GM10266 (cell line): ENCODE results near the gene ABCC8.

Experiments used
- DNase-seq: peaks from one replicate; pipeline ENCODE4 v3.0.0; 2012; ENCODE audit errors: extremely low spot score
- CTCF ChIP-seq: IDR thresholded peaks from 2 replicates; pipeline ENCODE4 v1.5.1; 2012; ENCODE audit warnings: mild to moderate bottlenecking, low read depth; ENCODE audit not compliant: control insufficient read depth, insufficient read depth; ENCODE audit errors: missing control alignments

Gene ABCC8

GRCh38 chr11:17518366-17518765, 41.7 kb upstream of the ABCC8 start:
- DNase-seq, result no peak
- no peak for TF ChIP-seq CTCF

GRCh38 chr11:17517186-17517585, 40.5 kb upstream of the ABCC8 start:
- TF ChIP-seq CTCF, result no peak
- no peak for DNase-seq

- DNase-seq, result no peak
- TF ChIP-seq CTCF, result no peak
Measured at GRCh38 chr11:17516551-17517150, 40.0 kb upstream of the ABCC8 start.

GRCh38 chr11:17515443-17516176, 39.0 kb upstream of the ABCC8 start:
- DNase-seq, result no peak
- TF ChIP-seq CTCF, result no peak

GRCh38 chr11:17514476-17514875, 37.8 kb upstream of the ABCC8 start:
- no peak for DNase-seq
- no peak for TF ChIP-seq CTCF

- DNase-seq, result no peak
- TF ChIP-seq CTCF, result no peak
Measured at GRCh38 chr11:17513853-17514252, 37.2 kb upstream of the ABCC8 start.

GRCh38 chr11:17512101-17512500, 35.5 kb upstream of the ABCC8 start:
- no peak for DNase-seq
- TF ChIP-seq CTCF, result no peak
